SK-N-SH (cell line): Measurements from ENCODE around the gene HLA-DOB. TPM values are rescaled to one million over a fixed set of nuclear protein-coding genes. Genes with fewer than 3 reads are reported as not detected.
A peak's percentile ranks its signal among the peaks of the same experiment; 100 is the strongest.

Source experiments
- CTCF ChIA-PET: fragments of 300-600, 350-600 bp; formaldehyde crosslinking; extraction: SDS; loops from one replicate; lab custom pipeline; 2021; lab: Yijun Ruan, JAX
- POLR2A ChIA-PET: fragments of 350-600 bp; sonication (Branson Sonifier 250); formaldehyde crosslinking; extraction: SDS; loops from one replicate; lab custom pipeline; 2020; ENCODE audit warnings: antibody characterized with exemption, inconsistent platforms; lab: Yijun Ruan, JAX
- DNase-seq: peaks from one replicate; pipeline ENCODE4 v3.0.0; 2012
- H2AFZ ChIP-seq: fragments of 200-600 bp; sonication (generic); 2 replicates; pipeline ENCODE4 v1.8.1; 2016; ENCODE audit warnings: antibody characterized with exemption, mild to moderate bottlenecking, low read depth
- H3F3A ChIP-seq: fragments of 200-600 bp; sonication (generic); replicated peaks from 2 replicates; pipeline ENCODE3; 2016; ENCODE audit warnings: antibody characterized with exemption, mild to moderate bottlenecking; ENCODE audit not compliant: insufficient read depth
- H3K27ac ChIP-seq, 2 experiments: fragments of 200-500 bp in 1 of 2; fragments of 200-600 bp in 1 of 2; sonication (Bioruptor generic) in 1 of 2; sonication (generic), shearing (Covaris generic) in 1 of 2; 2 replicates each; pipeline versions ENCODE4 v1.5.1 to v1.6.1; 2014 to 2016; ENCODE audit warnings: low read depth in 2 of 2, inconsistent platforms in 1 of 2, low read length in 1 of 2, mild to moderate bottlenecking in 1 of 2, mixed read lengths in 1 of 2
- H3K27me3 ChIP-seq: fragments of 200-600 bp; sonication (generic), shearing (Covaris generic); 2 replicates; pipeline ENCODE4 v1.6.1; 2016; ENCODE audit warnings: mixed run types; ENCODE audit not compliant: insufficient read depth
- H3K36me3 ChIP-seq, 2 experiments: fragments of 200-500 bp in 1 of 2; fragments of 200-600 bp in 1 of 2; sonication (Bioruptor generic) in 1 of 2; sonication (generic) in 1 of 2; replicated peaks in 1 of 2; 2 replicates each; pipeline versions ENCODE3 to v1.5.1; 2014 to 2016; ENCODE audit warnings: low read length in 1 of 2, mild to moderate bottlenecking in 1 of 2; ENCODE audit not compliant: insufficient read depth in 2 of 2, control insufficient read depth in 1 of 2
- H3K4me1 ChIP-seq, 2 experiments: fragments of 200-500 bp in 1 of 2; fragments of 200-600 bp in 1 of 2; sonication (Bioruptor generic) in 1 of 2; sonication (generic), shearing (Covaris generic) in 1 of 2; 2 replicates each; pipeline versions ENCODE4 v1.5.1 to v1.6.1; 2014 to 2016; ENCODE audit warnings: low read depth in 1 of 2, low read length in 1 of 2, mixed run types in 1 of 2; ENCODE audit not compliant: insufficient read depth in 2 of 2, control insufficient read depth in 1 of 2
- H3K4me2 ChIP-seq: fragments of 200-600 bp; sonication (generic), shearing (Covaris generic); 2 replicates; pipeline ENCODE4 v1.6.1; 2017; ENCODE audit warnings: mixed run types
- H3K4me3 ChIP-seq, 2 experiments: fragments of 200-500 bp in 1 of 2; fragments of 200-600 bp in 1 of 2; sonication (Bioruptor generic) in 1 of 2; sonication (generic), shearing (Covaris generic) in 1 of 2; 2 replicates each; pipeline versions ENCODE4 v1.5.1 to v1.8.1; 2014 to 2016; ENCODE audit warnings: low read depth in 2 of 2, inconsistent platforms in 1 of 2, low read length in 1 of 2, mild to moderate bottlenecking in 1 of 2, mixed read lengths in 1 of 2, moderate library complexity in 1 of 2
- H3K79me2 ChIP-seq: fragments of 200-600 bp; sonication (generic); 2 replicates; pipeline ENCODE4 v1.8.1; 2017; ENCODE audit warnings: mild to moderate bottlenecking; ENCODE audit not compliant: insufficient read depth
- H3K9ac ChIP-seq: fragments of 200-600 bp; sonication (generic); 2 replicates; pipeline ENCODE4 v1.6.1; 2017; ENCODE audit warnings: mixed run types
- H3K9me2 ChIP-seq: fragments of 200-600 bp; sonication (generic); 2 replicates; pipeline ENCODE4 v1.6.1; 2017; ENCODE audit warnings: mixed run types
- H3K9me3 ChIP-seq: fragments of 200-600 bp; sonication (generic); 2 replicates; pipeline ENCODE4 v1.6.1; 2017; ENCODE audit warnings: mixed run types, mild to moderate bottlenecking, moderate library complexity
- H4K20me1 ChIP-seq: fragments of 200-600 bp; sonication (generic); 2 replicates; pipeline ENCODE4 v1.6.1; 2017; ENCODE audit warnings: mild to moderate bottlenecking, mixed run types; ENCODE audit not compliant: insufficient read depth
- FOXJ3 ChIP-seq: sonication (generic); formaldehyde crosslinking; IDR thresholded peaks from 2 replicates; pipeline ENCODE4 v1.5.1; 2020; ENCODE audit warnings: mild to moderate bottlenecking, missing genetic modification reagents
- GABPA ChIP-seq: IDR thresholded peaks from 2 replicates; pipeline ENCODE4 v1.4.0; 2012; ENCODE audit warnings: low read depth, mild to moderate bottlenecking
- RCOR1 ChIP-seq: fragments of 150-350 bp; IDR thresholded peaks from 2 replicates; pipeline ENCODE4 v1.6.1; 2017; ENCODE audit warnings: antibody characterized with exemption, low read length
- RFX5 ChIP-seq: IDR thresholded peaks from 2 replicates; pipeline ENCODE4 v1.6.1; 2012; ENCODE audit warnings: mild to moderate bottlenecking, improper control_type of control experiment, low read length
- SIN3A ChIP-seq: IDR thresholded peaks from 2 replicates; pipeline ENCODE4 v1.6.1; 2012; ENCODE audit warnings: low read depth, mild to moderate bottlenecking, low read length, moderate library complexity, borderline replicate concordance
- TAF1 ChIP-seq: IDR thresholded peaks from 2 replicates; pipeline ENCODE4 v1.6.1; 2012; ENCODE audit warnings: low read depth, mild to moderate bottlenecking, low read length, moderate library complexity, borderline replicate concordance
- WGBS: methylation state at CpG from one replicate; pipeline ENCODE4 v1.1.6; 2017; ENCODE audit warnings: low lambda C conversion rate; 5-methylcytosine and 5-hydroxymethylcytosine counted together
- polyA plus RNA-seq, 3 experiments: library from polyadenylated mRNA; depleted of rRNA; stranded (reverse); fragments of >200 nt; gene quantifications; 2 replicates each; pipeline ENCODE4 v1.2.3, GENCODE V29; 2012
- TF ChIP-seq, protein P1 (sequence below): IDR thresholded peaks from 2 replicates; pipeline ENCODE4; 2012
- TF ChIP-seq, protein P2 (sequence below): fragments of 200-600 bp; sonication (generic); IDR thresholded peaks from 2 replicates; pipeline ENCODE4 v1.6.1; 2017; ENCODE audit warnings: antibody characterized with exemption, mild to moderate bottlenecking, moderate library complexity
- TF ChIP-seq, protein P3 (sequence below): IDR thresholded peaks from 2 replicates; pipeline ENCODE4 v1.4.0; 2012; ENCODE audit warnings: low read depth

The HLA-DOB gene
- polyA plus RNA-seq, 1 of the 3 experiments (the other 2 are of a cell fraction): not detected

DNA sequence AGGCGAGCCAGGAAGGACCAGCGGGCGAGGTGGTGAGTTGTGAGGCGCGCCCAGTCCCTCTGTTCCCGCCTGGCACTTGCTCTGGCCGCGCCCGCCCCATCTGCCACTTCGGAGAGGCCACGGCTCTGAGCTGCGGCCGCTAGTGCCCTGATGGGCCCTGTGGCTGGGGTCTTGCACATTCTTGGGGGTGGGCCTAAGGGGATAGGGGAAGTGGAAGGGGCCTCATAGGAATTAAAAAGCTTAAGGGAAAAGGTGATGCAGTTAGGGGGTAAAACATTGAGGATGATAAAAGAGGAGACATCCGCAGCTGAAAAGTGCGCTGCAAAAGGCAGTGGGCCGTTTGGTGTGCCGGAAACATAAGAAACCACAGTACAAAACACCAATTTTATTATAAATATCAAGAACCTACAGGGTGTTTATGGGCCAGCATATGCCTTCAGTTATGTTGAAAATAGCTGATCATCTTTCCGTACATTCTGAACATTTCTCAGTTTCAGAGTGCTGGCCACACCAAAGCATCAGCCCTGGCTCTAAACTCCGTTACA, 28.1 kb upstream of the HLA-DOB start:
- Histone ChIP-seq H4K20me1 (no peaks in the 10 kb centered on the region), H3K36me3 (peaks cover 5 to 28% of the 10 kb centered on the region in 2 experiments)
- CTCF ChIA-PET: interaction anchor here (0.8 to 5.2 kb wide), 13 partner anchors 10 to 139 kb away, joined by 3 to 31 read pairs (median 4); partner anchors contain the start of genes PSMB9 and TAP1
- TF ChIP-seq, protein P1, sequence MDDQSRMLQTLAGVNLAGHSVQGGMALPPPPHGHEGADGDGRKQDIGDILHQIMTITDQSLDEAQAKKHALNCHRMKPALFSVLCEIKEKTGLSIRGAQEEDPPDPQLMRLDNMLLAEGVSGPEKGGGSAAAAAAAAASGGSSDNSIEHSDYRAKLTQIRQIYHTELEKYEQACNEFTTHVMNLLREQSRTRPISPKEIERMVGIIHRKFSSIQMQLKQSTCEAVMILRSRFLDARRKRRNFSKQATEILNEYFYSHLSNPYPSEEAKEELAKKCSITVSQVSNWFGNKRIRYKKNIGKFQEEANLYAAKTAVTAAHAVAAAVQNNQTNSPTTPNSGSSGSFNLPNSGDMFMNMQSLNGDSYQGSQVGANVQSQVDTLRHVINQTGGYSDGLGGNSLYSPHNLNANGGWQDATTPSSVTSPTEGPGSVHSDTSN: no peak
- TF ChIP-seq GABPA: 0 out of 2 replicates have a peak, but pooled peaks have one; percentile 13
- TF ChIP-seq, all 33 proteins: peak for 1
- Histone ChIP-seq H3K79me2 (no peaks in the 10 kb centered on the region), H3K9me2 (no peaks in the 10 kb centered on the region), H3K4me3 (peak overlapping the region; percentile 71 to 72), H3F3A (no peaks in the 10 kb centered on the region), H3K4me2 (peak overlapping the region; percentile 84), H3K27ac (no peak overlapping the region; a peak in 1 of 4 replicates), H3K4me1 (peaks cover 0 to 13% of the 10 kb centered on the region in 2 experiments; a peak in 1 of 4 replicates), H2AFZ (no peak overlapping the region), H3K27me3 (no peaks in the 10 kb centered on the region), H3K9ac (no peak overlapping the region), H3K9me3 (no peaks in the 10 kb centered on the region)
- POLR2A ChIA-PET: interaction anchor here (1.4 kb wide), 1 partner anchor 127 kb away, joined by 8 read pairs; no protein-coding TSS in a partner anchor
- 51% methylated on average over 17 of the region's 19 CpGs for WGBS
- no peak for DNase-seq

DNA sequence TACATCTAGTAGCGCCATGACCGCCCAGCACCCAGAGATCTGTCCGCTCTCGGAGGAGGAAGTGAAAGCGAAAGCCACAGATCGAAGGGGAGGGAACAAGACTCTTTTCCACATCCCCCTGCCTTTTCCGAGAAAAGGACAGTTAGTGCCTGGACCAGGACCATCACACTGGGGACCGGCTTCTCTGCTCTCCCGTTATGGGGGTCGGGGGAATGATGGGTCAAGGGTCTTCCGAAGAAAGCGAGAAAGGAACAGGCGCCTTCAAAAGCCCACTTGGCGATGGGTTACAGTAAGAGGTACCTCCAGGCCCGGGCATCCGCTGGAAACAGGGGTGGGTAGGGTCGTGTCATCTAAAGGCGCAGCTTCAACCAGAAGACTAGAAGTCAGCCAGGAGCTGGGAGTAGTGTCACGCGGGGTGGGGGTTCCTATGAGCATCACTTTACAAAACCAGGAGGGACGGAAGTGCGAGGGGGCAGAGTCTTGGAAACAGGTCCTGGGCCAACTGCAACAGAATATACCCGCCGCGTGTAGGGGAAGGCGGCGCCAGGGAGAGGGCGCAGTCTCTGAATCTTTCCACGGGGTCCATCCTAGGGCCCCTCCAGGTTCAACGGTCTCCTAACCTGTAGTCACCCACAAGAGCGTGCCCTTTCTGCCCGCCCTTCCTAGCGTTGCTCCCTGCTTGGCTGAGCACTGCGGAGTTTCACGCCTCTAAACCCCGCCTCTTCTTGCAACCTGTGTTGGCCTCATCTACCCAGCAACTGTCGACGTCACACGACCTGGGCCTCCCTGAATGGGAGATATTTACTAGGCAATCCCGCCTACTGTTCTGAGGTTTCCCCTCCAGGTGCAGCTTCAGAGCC, 27.4 kb upstream of the HLA-DOB start, which contains the start of gene PSMB8:
Gene PSMB8 (minus strand): TSS at position 69 of the 860 bp plus-strand sequence. CDS start 51 bp downstream, at position 18.
- peak; percentile 94 for DNase-seq
- Histone ChIP-seq H3K4me3 (peak within 1 kb of the TSS; percentile 71 to 72), H3K79me2 (no peaks in the 10 kb centered on the region), H3K9ac (peak within 1 kb of the TSS; percentile 70), H3F3A (peaks cover 2% of the 10 kb centered on the region), H4K20me1 (no peaks in the 10 kb centered on the region), H3K4me2 (peak within 1 kb of the TSS; percentile 84), H3K27me3 (no peaks in the 10 kb centered on the region), H3K27ac (peak within 1 kb of the TSS; percentile 53 to 57), H3K9me3 (no peaks in the 10 kb centered on the region), H3K9me2 (no peaks in the 10 kb centered on the region), H3K36me3 (peaks cover 5 to 27% of the 10 kb centered on the region in 2 experiments), H3K4me1 (peaks cover 0 to 13% of the 10 kb centered on the region in 2 experiments; a peak in 1 of 4 replicates), H2AFZ (peak within 1 kb of the TSS; percentile 94)
- TF ChIP-seq FOXJ3 (CRISPR knock-in tag) (no peak), RFX5 (peak; percentile 99), SIN3A (peak; percentile 14; the same call in 1 of the 2 replicates), TAF1 (peak; percentile 37; the same call in 1 of the 2 replicates), RCOR1 (no peak)
- TF ChIP-seq, protein P2, sequence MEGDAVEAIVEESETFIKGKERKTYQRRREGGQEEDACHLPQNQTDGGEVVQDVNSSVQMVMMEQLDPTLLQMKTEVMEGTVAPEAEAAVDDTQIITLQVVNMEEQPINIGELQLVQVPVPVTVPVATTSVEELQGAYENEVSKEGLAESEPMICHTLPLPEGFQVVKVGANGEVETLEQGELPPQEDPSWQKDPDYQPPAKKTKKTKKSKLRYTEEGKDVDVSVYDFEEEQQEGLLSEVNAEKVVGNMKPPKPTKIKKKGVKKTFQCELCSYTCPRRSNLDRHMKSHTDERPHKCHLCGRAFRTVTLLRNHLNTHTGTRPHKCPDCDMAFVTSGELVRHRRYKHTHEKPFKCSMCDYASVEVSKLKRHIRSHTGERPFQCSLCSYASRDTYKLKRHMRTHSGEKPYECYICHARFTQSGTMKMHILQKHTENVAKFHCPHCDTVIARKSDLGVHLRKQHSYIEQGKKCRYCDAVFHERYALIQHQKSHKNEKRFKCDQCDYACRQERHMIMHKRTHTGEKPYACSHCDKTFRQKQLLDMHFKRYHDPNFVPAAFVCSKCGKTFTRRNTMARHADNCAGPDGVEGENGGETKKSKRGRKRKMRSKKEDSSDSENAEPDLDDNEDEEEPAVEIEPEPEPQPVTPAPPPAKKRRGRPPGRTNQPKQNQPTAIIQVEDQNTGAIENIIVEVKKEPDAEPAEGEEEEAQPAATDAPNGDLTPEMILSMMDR: peak; percentile 28; the same call in 1 of the 2 replicates
- TF ChIP-seq, protein P3, sequence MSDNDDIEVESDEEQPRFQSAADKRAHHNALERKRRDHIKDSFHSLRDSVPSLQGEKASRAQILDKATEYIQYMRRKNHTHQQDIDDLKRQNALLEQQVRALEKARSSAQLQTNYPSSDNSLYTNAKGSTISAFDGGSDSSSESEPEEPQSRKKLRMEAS: peak; percentile 32; the same call in 1 of the 2 replicates
- 1% methylated on average over 27 of the region's 40 CpGs for WGBS
- ChIA-PET CTCF (interaction anchor here (0.8 to 5.2 kb wide), 10 partner anchors 11 to 140 kb away, joined by 3 to 31 read pairs (median 4); partner anchors contain the start of genes PSMB9 and TAP1), POLR2A (interaction anchor here (1.4 kb wide), 1 partner anchor 128 kb away, joined by 8 read pairs; no protein-coding TSS in a partner anchor)
